H1 (cell line): ENCODE measurements around the gene PPIL3. TPM values are rescaled to one million over a fixed set of nuclear protein-coding genes. Genes with fewer than 3 reads are reported as not detected.

ENCODE experiments used
- CTCF ChIA-PET: fragments of 300-600 bp; sonication (Branson Sonifier 250); formaldehyde crosslinking; loops from one replicate; lab custom pipeline; 2021; ENCODE audit not compliant: partially characterized antibody; lab: Charles Lee
- POLR2A ChIA-PET: fragments of 300-600 bp; sonication (Branson Sonifier 250); formaldehyde crosslinking; loops from one replicate; lab custom pipeline; 2021; ENCODE audit warnings: inconsistent platforms; ENCODE audit not compliant: partially characterized antibody; lab: Charles Lee
- DNase-seq, 2 experiments: peaks; one replicate each; pipeline versions ENCODE4 v3.0.0 to v3.0.0-alpha.2; 2010 to 2022; ENCODE audit warnings: low spot score in 2 of 2, low read depth in 1 of 2, mixed read lengths in 1 of 2
- FAIRE-seq: peaks from 2 replicates; lab custom pipeline; 2011; peaks lifted over from hg19 to GRCh38; lab: Jason Lieb, UNC
- H2AFZ ChIP-seq: 2 replicates; pipeline ENCODE4 v1.8.1; 2012; ENCODE audit warnings: low read length, inconsistent platforms
- H2AK5ac ChIP-seq: 2 replicates; pipeline ENCODE4 v1.6.1; 2013; ENCODE audit warnings: low read depth, low read length
- H2BK120ac ChIP-seq: replicated peaks from 2 replicates; pipeline ENCODE3; 2013; ENCODE audit warnings: low read depth, low read length, inconsistent platforms
- H2BK12ac ChIP-seq: 2 replicates; pipeline ENCODE4 v1.6.1; 2013; ENCODE audit warnings: low read depth, low read length
- H2BK15ac ChIP-seq: 2 replicates; pipeline ENCODE4 v1.6.1; 2013; ENCODE audit warnings: low read length
- H2BK20ac ChIP-seq: 2 replicates; pipeline ENCODE4 v1.6.1; 2013; ENCODE audit warnings: low read length
- H2BK5ac ChIP-seq: 2 replicates; pipeline ENCODE4 v1.6.1; 2013; ENCODE audit warnings: low read depth, low read length
- H3K14ac ChIP-seq: 2 replicates; pipeline ENCODE4 v1.6.1; 2013; ENCODE audit warnings: inconsistent platforms; ENCODE audit not compliant: insufficient read length
- H3K18ac ChIP-seq: 2 replicates; pipeline ENCODE4 v1.6.1; 2013; ENCODE audit warnings: low read length; ENCODE audit errors: extremely low read depth
- H3K23ac ChIP-seq: 2 replicates; pipeline ENCODE4 v1.6.1; 2013; ENCODE audit warnings: inconsistent platforms; ENCODE audit not compliant: insufficient read length
- H3K23me2 ChIP-seq: 2 replicates; pipeline ENCODE4 v1.6.1; 2013; ENCODE audit warnings: low read depth, low read length
- H3K27ac ChIP-seq: 2 replicates; pipeline ENCODE4 v1.6.1; 2011; ENCODE audit warnings: low read depth, low read length, inconsistent platforms
- H3K27me3 ChIP-seq, 4 experiments: replicated peaks in 1 of 4; 1 replicate in 1 of 4; 2 replicates in 3 of 4; pipeline versions ENCODE4 v1.6.1 to v1.8.1; 2011 to 2013; ENCODE audit warnings: low read length in 3 of 4, mild to moderate bottlenecking in 3 of 4, inconsistent platforms in 2 of 4, mixed read lengths in 2 of 4, moderate library complexity in 1 of 4; ENCODE audit not compliant: control insufficient read depth in 3 of 4, insufficient read depth in 3 of 4; ENCODE audit errors: extremely low read depth in 1 of 4
- H3K36me3 ChIP-seq, 4 experiments: 2 replicates each; pipeline versions ENCODE4 v1.6.1 to v1.8.1; 2011 to 2013; ENCODE audit warnings: mild to moderate bottlenecking in 4 of 4, low read length in 3 of 4, moderate library complexity in 2 of 4, control low read depth in 1 of 4, inconsistent platforms in 1 of 4; ENCODE audit not compliant: insufficient read depth in 4 of 4, control insufficient read depth in 2 of 4
- H3K4ac ChIP-seq: replicated peaks from 2 replicates; pipeline ENCODE3; 2013; ENCODE audit warnings: low read length, low read depth, mixed read lengths, inconsistent platforms; ENCODE audit not compliant: insufficient read length
- H3K4me1 ChIP-seq, 4 experiments: replicated peaks in 1 of 4; 1 replicate in 1 of 4; 2 replicates in 3 of 4; pipeline versions ENCODE4 v1.6.1 to v1.8.1; 2011 to 2013; ENCODE audit warnings: low read length in 3 of 4, inconsistent platforms in 2 of 4, mixed read lengths in 1 of 4; ENCODE audit not compliant: insufficient read depth in 4 of 4, control insufficient read depth in 3 of 4
- H3K4me2 ChIP-seq, 2 experiments: 2 replicates each; pipeline versions ENCODE4 v1.6.1 to v1.8.1; 2011 to 2013; ENCODE audit warnings: low read depth in 2 of 2, low read length in 2 of 2, control low read depth in 1 of 2, inconsistent platforms in 1 of 2, mild to moderate bottlenecking in 1 of 2; ENCODE audit not compliant: insufficient read depth in 1 of 2
- H3K4me3 ChIP-seq, 4 experiments: fragments of 200-600, 300-600 bp in 1 of 4; sonication (generic), shearing (Covaris generic), sonication (Bioruptor Twin) in 1 of 4; 2 replicates each; pipeline versions ENCODE4 v1.5.1 to v1.8.1; 2011 to 2016; ENCODE audit warnings: low read length in 4 of 4, low read depth in 3 of 4, control low read depth in 2 of 4, inconsistent platforms in 2 of 4, mild to moderate bottlenecking in 2 of 4, mixed read lengths in 1 of 4, moderate library complexity in 1 of 4; ENCODE audit not compliant: insufficient read depth in 2 of 4; ENCODE audit errors: extremely low read depth in 1 of 4
- H3K56ac ChIP-seq: replicated peaks from 2 replicates; pipeline ENCODE3; 2013; ENCODE audit warnings: low read depth, mild to moderate bottlenecking, mixed read lengths, low read length, inconsistent platforms; ENCODE audit not compliant: insufficient read length
- H3K79me1 ChIP-seq: 2 replicates; pipeline ENCODE4 v1.6.1; 2013; ENCODE audit warnings: low read depth, low read length, control low read depth
- H3K79me2 ChIP-seq, 2 experiments: 2 replicates each; pipeline versions ENCODE4 v1.6.1 to v1.8.1; 2012 to 2013; ENCODE audit warnings: low read length in 2 of 2, mild to moderate bottlenecking in 2 of 2, inconsistent platforms in 1 of 2; ENCODE audit not compliant: insufficient read depth in 2 of 2, control insufficient read depth in 1 of 2
- H3K9ac ChIP-seq, 4 experiments: replicated peaks in 1 of 4; 1 replicate in 1 of 4; 2 replicates in 3 of 4; pipeline versions ENCODE4 v1.6.1 to v1.8.1; 2011 to 2013; ENCODE audit warnings: low read depth in 3 of 4, low read length in 3 of 4, control low read depth in 2 of 4, mild to moderate bottlenecking in 2 of 4, moderate library complexity in 2 of 4, inconsistent platforms in 1 of 4; ENCODE audit errors: extremely low read depth in 1 of 4
- H3K9me3 ChIP-seq, 2 experiments: 2 replicates each; pipeline versions ENCODE4 v1.6.1 to v1.8.1; 2012 to 2013; ENCODE audit warnings: mild to moderate bottlenecking in 2 of 2, moderate library complexity in 2 of 2, control low read depth in 1 of 2, inconsistent platforms in 1 of 2, low read depth in 1 of 2, low read length in 1 of 2, mixed read lengths in 1 of 2; ENCODE audit not compliant: insufficient read depth in 2 of 2
- H4K20me1 ChIP-seq, 2 experiments: replicated peaks in 1 of 2; 2 replicates each; pipeline versions ENCODE3 to v1.8.1; 2011 to 2013; ENCODE audit warnings: inconsistent platforms in 2 of 2, low read length in 2 of 2, mild to moderate bottlenecking in 1 of 2; ENCODE audit not compliant: insufficient read depth in 2 of 2, control insufficient read depth in 1 of 2
- H4K5ac ChIP-seq: 2 replicates; pipeline ENCODE4 v1.6.1; 2013; ENCODE audit warnings: low read length, low read depth, mixed read lengths, inconsistent platforms; ENCODE audit not compliant: insufficient read length
- H4K8ac ChIP-seq: 2 replicates; pipeline ENCODE4 v1.8.0; 2013; ENCODE audit warnings: mild to moderate bottlenecking, moderate library complexity, low read length, inconsistent platforms; ENCODE audit not compliant: insufficient read depth; ENCODE audit errors: extremely low read depth
- H4K91ac ChIP-seq: replicated peaks from 2 replicates; pipeline ENCODE3; 2013; ENCODE audit warnings: low read length, mixed read lengths, inconsistent platforms; ENCODE audit not compliant: insufficient read length
- CBX5 ChIP-seq: fragments of 300-800, 300-1000 bp; sonication (generic); IDR thresholded peaks from 2 replicates; pipeline ENCODE4 v1.7.1; 2016; ENCODE audit warnings: antibody characterized with exemption, low read length, low read depth
- CREB1 ChIP-seq: IDR thresholded peaks from 2 replicates; pipeline ENCODE4 v1.6.1; 2012; ENCODE audit warnings: inconsistent platforms
- CTBP2 ChIP-seq: IDR thresholded peaks from 2 replicates; pipeline ENCODE4 v1.7.0; 2011; ENCODE audit warnings: borderline replicate concordance, mild to moderate bottlenecking, moderate library complexity, mixed read lengths, low read length; ENCODE audit not compliant: insufficient read depth, insufficient read length
- EGR1 ChIP-seq: IDR thresholded peaks from 2 replicates; pipeline ENCODE4 v1.6.1; 2011; ENCODE audit warnings: low read depth, low read length, borderline replicate concordance
- EZH2 ChIP-seq: fragments of 200-600 bp; sonication (generic); IDR thresholded peaks from 2 replicates; pipeline ENCODE4 v1.7.1; 2012; ENCODE audit warnings: low read depth, mild to moderate bottlenecking, moderate library complexity, low read length, inconsistent platforms; ENCODE audit not compliant: severe bottlenecking
- JUN ChIP-seq: IDR thresholded peaks from 2 replicates; pipeline ENCODE4 v1.6.1; 2011; ENCODE audit warnings: low read depth, mild to moderate bottlenecking, improper control_type of control experiment, low read length
- SP1 ChIP-seq: IDR thresholded peaks from 2 replicates; pipeline ENCODE4 v1.6.1; 2011; ENCODE audit warnings: low read depth, low read length
- WGBS, 2 experiments: shearing (Covaris generic) in 1 of 2; methylation state at CpG; one replicate each; pipeline versions ENCODE4 v1.1.6 to v1.1.7; 2013 to 2015; ENCODE audit warnings: low lambda C conversion rate in 2 of 2, mixed read lengths in 2 of 2, inconsistent platforms in 1 of 2, low coverage in 1 of 2, missing lambda C conversion rate in 1 of 2; ENCODE audit not compliant: insufficient replicate concordance in 2 of 2, insufficient coverage in 1 of 2, insufficient read length in 1 of 2; ENCODE audit errors: extremely low coverage in 1 of 2, missing lambda C conversion rate in 1 of 2; 5-methylcytosine and 5-hydroxymethylcytosine counted together
- long read RNA-seq, 2 experiments: library from RNA in 1 of 2; library from capped mRNA in 1 of 2; stranded (forward); transcript quantifications; one replicate each; pipeline ENCODE4 v2.0.0, GENCODE V29; 2021; ENCODE audit warnings: inconsistent platforms in 1 of 2
- polyA minus RNA-seq, 3 experiments: library from RNA; depleted of rRNA, polyadenylated mRNA; stranded (reverse); fragments of >200 nt; gene quantifications; 1 replicate in 2 of 3; 2 replicates in 1 of 3; pipeline ENCODE4 v1.2.3, GENCODE V29; 2011
- polyA plus RNA-seq, 7 experiments: library from polyadenylated mRNA; depleted of rRNA in 3 of 7; stranded (reverse) in 5 of 7; unstranded in 2 of 7; fragments of >200 nt in 5 of 7; fragments of 200-250 nt in 2 of 7; gene quantifications; 1 replicate in 5 of 7; 2 replicates in 1 of 7; 4 replicates in 1 of 7; pipeline versions ENCODE4 v1.2.1 to v1.2.3, GENCODE V29; 2011 to 2013; ENCODE audit warnings: missing spikeins in 2 of 7, mixed read lengths in 2 of 7
- total RNA-seq: library from RNA; stranded (reverse); fragmentation: NEBNext Ultra II Directional; extraction: Animal tissue kit (Norgen Biotek cat#: 25700); gene quantifications from 2 replicates; pipeline ENCODE4 v1.2.1, GENCODE V29; 2021

The PPIL3 gene
- total RNA-seq (30.4 and 34.1 TPM in 2 replicates), polyA plus RNA-seq (2011; rRNA removed) (26.1 and 48.7 TPM in 2 replicates), polyA minus RNA-seq (2011; rRNA and poly(A)+ RNA removed) (14.5 and 31.4 TPM in 2 replicates)
- 50.8 TPM for polyA plus RNA-seq (2011; cell fraction: cytosol; rRNA removed)
- polyA plus RNA-seq (2011; cell fraction: nucleus; rRNA removed): 12.9 TPM
- 32.9 to 53.5 TPM (median 34.5 TPM) in 4 replicates for polyA plus RNA-seq (2012, experiment 1 of 2)
- polyA plus RNA-seq (2012, experiment 2 of 2): 13.4 TPM
- 27.6 TPM for polyA plus RNA-seq (2013, experiment 1 of 2)
- polyA plus RNA-seq (2013, experiment 2 of 2): 28.7 TPM
- polyA minus RNA-seq (2011; cell fraction: cytosol; rRNA and poly(A)+ RNA removed): 18.3 TPM
- polyA minus RNA-seq (2011; cell fraction: nucleus; rRNA and poly(A)+ RNA removed): 24.3 TPM
- long read RNA-seq, experiment 1, transcript PPIL3-202 (7 exons, 1,194 nt): major isoform, 20 of 36 reads
- long read RNA-seq, experiment 1, partial matches to known transcripts: 6 of 36 reads
- long read RNA-seq, experiment 1, other reads (novel, unspliced or antisense): 9 of 36 reads
- long read RNA-seq, experiment 2, transcript PPIL3-202 (7 exons, 1,194 nt): major isoform, 16 of 38 reads
- long read RNA-seq, experiment 2, partial matches to known transcripts: 0 of 38 reads
- long read RNA-seq, experiment 2, other reads (novel, unspliced or antisense): 17 of 38 reads

- H3K27ac ChIP-seq: peak within 1 kb of the TSS; percentile 97
- no peaks in the 10 kb centered on the region for H3K9me3 ChIP-seq
- no peaks in the 10 kb centered on the region for H3K4me1 ChIP-seq
- H2AK5ac ChIP-seq: peak within 1 kb of the TSS; percentile 57
- peak within 1 kb of the TSS; percentile 89 for H3K4ac ChIP-seq
- 1% methylated on average over 50 of the region's 50 CpGs; no CpG with 5 or more reads in 1 of the 2 experiments for WGBS, 2 experiments
- peaks cover 0 to 2% of the 10 kb centered on the region in 2 experiments for H4K20me1 ChIP-seq
- peak within 1 kb of the TSS; percentile 97 to 100 (median 98) for H3K9ac ChIP-seq
- H3K36me3 ChIP-seq: peaks cover 4 to 32% (median 6%) of the 10 kb centered on the region in 4 experiments; a peak in 6 of 8 replicates
- H3K23ac ChIP-seq: no peak within 1 kb of the TSS
- peaks cover 6% of the 10 kb centered on the region; the same call in 1 of the 2 replicates for H3K23me2 ChIP-seq
- POLR2A ChIA-PET: interaction anchor here (0.6 to 3.2 kb wide), 40 partner anchors 9 to 956 kb away, joined by 3 to 53 read pairs (median 5); partner anchors contain the start of genes BZW1, CFLAR, CLK1 and HYCC2
- no peak within 1 kb of the TSS; the same call in 1 of the 2 replicates for H2BK15ac ChIP-seq
- peak within 1 kb of the TSS; percentile 92 for H4K5ac ChIP-seq
- H4K8ac ChIP-seq: peak within 1 kb of the TSS; percentile 98
- peak within 1 kb of the TSS; percentile 81 to 100 (median 93) for H3K4me3 ChIP-seq
- CTCF ChIA-PET: interaction anchor here (0.6 to 2.0 kb wide), 4 partner anchors 12 to 345 kb away, joined by 3 to 13 read pairs (median 6); no protein-coding TSS in a partner anchor
- peak within 1 kb of the TSS; percentile 1; the same call in 1 of the 2 replicates for H2BK12ac ChIP-seq
- H4K91ac ChIP-seq: peak within 1 kb of the TSS; percentile 97
- peak within 1 kb of the TSS; percentile 98 for H2BK5ac ChIP-seq
- H3K14ac ChIP-seq: no peak within 1 kb of the TSS
- peaks cover 10 to 45% of the 10 kb centered on the region in 2 experiments for H3K79me2 ChIP-seq
- DNase-seq (peak; percentile 92 to 94), FAIRE-seq (peak; percentile 68)
- no peak within 1 kb of the TSS for H2BK20ac ChIP-seq
- H3K18ac ChIP-seq: peak within 1 kb of the TSS; percentile 79
- H3K4me2 ChIP-seq: peak within 1 kb of the TSS; percentile 77 to 91
- peak within 1 kb of the TSS; percentile 4 for H2BK120ac ChIP-seq
- H3K56ac ChIP-seq: peak within 1 kb of the TSS; percentile 96
- peak within 1 kb of the TSS; percentile 97 for H2AFZ ChIP-seq
- peaks cover 6% of the 10 kb centered on the region; the same call in 1 of the 2 replicates for H3K79me1 ChIP-seq
- H3K27me3 ChIP-seq: no peaks in the 10 kb centered on the region
- TF ChIP-seq JUN (no peak), CTBP2 (peak; percentile 32), EGR1 (peak; percentile 39; the same call in 1 of the 2 replicates), EZH2 (no peak), SP1 (peak; percentile 48; the same call in 1 of the 2 replicates), CBX5 (no peak), CREB1 (peak; percentile 93)
These were observed at the start of gene PPIL3, which contains the start of gene NIF3L1 for GRCh38 chr2:200888704-200889625. TSS of gene PPIL3 (minus strand) at chr2:200889077. CDS start at chr2:200887615, 1,462 bp downstream. TSS of gene NIF3L1 (plus strand) at chr2:200889371. CDS start at chr2:200891944, 2,573 bp downstream.
